Kidney (tissue), 14 donors: ENCODE data around the gene SETD4. TPM values are rescaled to one million over a fixed set of nuclear protein-coding genes. Genes with fewer than 3 reads are reported as not detected.

ENCODE experiments used
- DNase-seq, 5 donors: peaks; one replicate each; pipeline ENCODE4 v3.0.0-alpha.2; 2013 to 2020
- FAIRE-seq: peaks from 2 replicates; lab custom pipeline; 2012; peaks lifted over from hg19 to GRCh38; lab: Jason Lieb, UNC
- H3K27ac ChIP-seq, 2 donors: one replicate each; pipeline ENCODE4 v1.7.0; 2013; ENCODE audit warnings: low read depth in 2 of 2, low read length in 2 of 2, inconsistent platforms in 1 of 2
- H3K27me3 ChIP-seq: one replicate; pipeline ENCODE4 v1.7.1; 2013; ENCODE audit warnings: low read length, inconsistent platforms; ENCODE audit not compliant: control insufficient read depth, insufficient read depth
- H3K36me3 ChIP-seq, 3 donors: one replicate each; pipeline versions ENCODE4 v1.7.0 to v1.7.1; 2013; ENCODE audit warnings: low read length in 3 of 3, control low read depth in 1 of 3, inconsistent platforms in 1 of 3; ENCODE audit not compliant: insufficient read depth in 3 of 3, control insufficient read depth in 2 of 3
- H3K4me1 ChIP-seq, 3 donors: one replicate each; pipeline versions ENCODE4 v1.7.0 to v1.7.1; 2013; ENCODE audit warnings: low read length in 3 of 3, inconsistent platforms in 1 of 3, low read depth in 1 of 3; ENCODE audit not compliant: control insufficient read depth in 2 of 3, insufficient read depth in 2 of 3
- H3K4me3 ChIP-seq, 3 donors: one replicate each; pipeline versions ENCODE4 v1.7.0 to v1.8.1; 2013; ENCODE audit warnings: low read length in 3 of 3, control low read depth in 1 of 3, inconsistent platforms in 1 of 3
- H3K9ac ChIP-seq, 3 donors: one replicate each; pipeline versions ENCODE4 v1.7.0 to v1.7.1; 2013; ENCODE audit warnings: low read length in 3 of 3, control low read depth in 1 of 3, inconsistent platforms in 1 of 3
- H3K9me3 ChIP-seq, 3 donors: one replicate each; pipeline versions ENCODE4 v1.7.0 to v1.7.1; 2013; ENCODE audit warnings: low read length in 3 of 3, control low read depth in 1 of 3, inconsistent platforms in 1 of 3; ENCODE audit not compliant: control insufficient read depth in 2 of 3, insufficient read depth in 1 of 3
- CTCF ChIP-seq: IDR thresholded peaks from 3 replicates; pipeline ENCODE4 v1.5.1; 2012; ENCODE audit warnings: mild to moderate bottlenecking, moderate library complexity, borderline replicate concordance; ENCODE audit not compliant: insufficient read depth; ENCODE audit errors: extremely low read depth
- intact Hi-C: fragments of 100-400 bp; cut with DNase I; formaldehyde crosslinking; loops from one replicate; pipeline ENCODE4 v1.11.1; 2022
- polyA plus RNA-seq: library from polyadenylated mRNA; stranded (reverse); fragments of 350-450 nt; fragmentation: Illumina TruSeq; extraction: RNeasy Lipid Tissue Mini Kit (QIAGEN cat#74804); gene quantifications from one replicate; pipeline ENCODE4 v1.2.3, GENCODE V29; 2014; ENCODE audit warnings: low read depth, low replicate concordance; ENCODE audit not compliant: insufficient read depth
- total RNA-seq: library from RNA; stranded (reverse); fragmentation: NEBNext Ultra II Directional; extraction: Animal tissue kit (Norgen Biotek cat#: 25700); gene quantifications from one replicate; pipeline ENCODE4 v1.2.1, GENCODE V29; 2021
- donor health status: control.
- donor health status: control.
- donor health status: control.
- donor health status: control.
- donor health status: control.
- donor health status: DM: yes; HTN: yes; CAD: no.
- donor health status: Normal renal cell carcinoma (clear cell type).

SETD4 gene
- total and polyA plus RNA-seq, 2 donors from 2014 or later = 14.2 to 22.5 TPM

- Histone ChIP-seq H3K27ac (peak overlapping the region; percentile 90 to 96), H3K9ac (peak overlapping the region; percentile 81 to 99 (median 84)), H3K27me3 (no peaks in the 10 kb centered on the region), H3K36me3 (peaks cover 8 to 24% (median 19%) of the 10 kb centered on the region in 3 donors), H3K4me3 (peak overlapping the region; percentile 84 to 99 (median 99)), H3K9me3 (no peaks in the 10 kb centered on the region), H3K4me1 (peaks cover 0 to 2% (median 0%) of the 10 kb centered on the region in 3 donors)
- no peak for FAIRE-seq
- TF ChIP-seq CTCF = no peak
- peak in 1 of 5 donors; percentile 85 for DNase-seq
- intact Hi-C loops = no loop called here
Observed at GRCh38 chr21:36059823-36060158, 535 bp downstream of the SETD4 start.

- intact Hi-C loops = no loop called here
- Histone ChIP-seq H3K36me3 (peaks cover 11 to 42% (median 39%) of the 10 kb centered on the region in 3 donors), H3K9me3 (no peaks in the 10 kb centered on the region), H3K27me3 (no peaks in the 10 kb centered on the region), H3K4me1 (peaks cover 0 to 2% (median 0%) of the 10 kb centered on the region in 3 donors), H3K27ac (no peak overlapping the region), H3K9ac (no peak overlapping the region), H3K4me3 (no peak overlapping the region)
- DNase-seq (no peak), FAIRE-seq (no peak)
- no peak for TF ChIP-seq CTCF
Observed at GRCh38 chr21:36055551-36055950, 4.8 kb downstream of the SETD4 start.

- DNase-seq (no peak), FAIRE-seq (no peak)
- Histone ChIP-seq H3K27ac (no peak overlapping the region), H3K4me3 (no peak overlapping the region), H3K4me1 (peaks cover 0 to 2% (median 0%) of the 10 kb centered on the region in 3 donors), H3K27me3 (no peaks in the 10 kb centered on the region), H3K36me3 (peaks cover 11 to 43% (median 43%) of the 10 kb centered on the region in 3 donors), H3K9ac (no peak overlapping the region), H3K9me3 (no peaks in the 10 kb centered on the region)
- intact Hi-C loops = no loop called here
- TF ChIP-seq CTCF = no peak
Observed at GRCh38 chr21:36053715-36054062, 6.6 kb downstream of the SETD4 start.
